MCF 10A (cell line): ENCODE data around the gene PPP2R2B. TPM values are rescaled to one million over a fixed set of nuclear protein-coding genes. Genes with fewer than 3 reads are reported as not detected.

Source experiments
- BruUV-seq: library from RNA; stranded (reverse); fragments of 400-500 nt; replicated peaks from 2 replicates; lab custom pipeline; 2021; lab: Mats Ljungman, UMichigan
- CTCF ChIA-PET: fragments of 300-600 bp; sonication (Branson Sonifier 250); formaldehyde crosslinking; extraction: SDS; loops from one replicate; lab custom pipeline; 2021; ENCODE audit warnings: antibody characterized with exemption, inconsistent platforms; lab: Yijun Ruan, JAX
- POLR2A ChIA-PET: fragments of 300-600, 350-650 bp; sonication (Branson Sonifier 250); formaldehyde crosslinking; extraction: SDS; loops from one replicate; lab custom pipeline; 2020; ENCODE audit warnings: antibody characterized with exemption, inconsistent platforms; lab: Yijun Ruan, JAX
- DNase-seq: peaks from one replicate; pipeline ENCODE4 v3.0.0-alpha.2; 2018; ENCODE audit not compliant: unreplicated experiment
- H3K27ac Mint-ChIP-seq: one replicate; pipeline ENCODE4 v1.8.0; 2022; ENCODE audit warnings: mild to moderate bottlenecking, low read depth, mixed read lengths; ENCODE audit not compliant: unreplicated experiment
- H3K27me3 Mint-ChIP-seq: one replicate; pipeline ENCODE4 v1.8.0; 2022; ENCODE audit warnings: mixed read lengths; ENCODE audit not compliant: insufficient read depth, unreplicated experiment
- H3K36me3 Mint-ChIP-seq: one replicate; pipeline ENCODE4 v1.8.0; 2022; ENCODE audit warnings: mild to moderate bottlenecking, moderate library complexity, mixed read lengths; ENCODE audit not compliant: insufficient read depth, unreplicated experiment
- H3K4me1 Mint-ChIP-seq: one replicate; pipeline ENCODE4 v1.8.0; 2022; ENCODE audit warnings: mixed read lengths; ENCODE audit not compliant: insufficient read depth, unreplicated experiment
- H3K4me3 Mint-ChIP-seq: one replicate; pipeline ENCODE4 v1.8.0; 2022; ENCODE audit warnings: mild to moderate bottlenecking, moderate library complexity, mixed read lengths; ENCODE audit not compliant: unreplicated experiment
- H3K9me3 Mint-ChIP-seq: one replicate; pipeline ENCODE4 v1.8.0; 2022; ENCODE audit warnings: mixed read lengths; ENCODE audit not compliant: unreplicated experiment
- CTCF ChIP-seq: fragments of 200-600 bp; IDR thresholded peaks from one replicate; pipeline ENCODE4 v1.8.0; 2022; ENCODE audit warnings: antibody characterized with exemption, mild to moderate bottlenecking; ENCODE audit not compliant: unreplicated experiment
- intact Hi-C: fragments of 100-400 bp; cut with micrococcal nuclease; formaldehyde crosslinking; loops from 2 replicates; pipeline ENCODE4 v1.14.1; 2022
- total RNA-seq: library from RNA; stranded (reverse); gene quantifications from 2 replicates; pipeline ENCODE4 v1.2.3, GENCODE V29; 2022

Gene PPP2R2B
- total RNA-seq, 1 experiment from 2014 or later: 0.54 TPM

GRCh38 chr5:146703899-146704298 lies 174.7 kb downstream of the PPP2R2B start:
- no peaks in the 10 kb centered on the region for H3K27me3 Mint-ChIP-seq
- ChIA-PET POLR2A (interaction anchor here (1.2 to 1.4 kb wide), 3 partner anchors 18 to 33 kb away, joined by 4 read pairs; no protein-coding TSS in a partner anchor), CTCF (no interaction called here)
- peaks cover 8% of the 10 kb centered on the region for H3K9me3 Mint-ChIP-seq
- no peak overlapping the region for H3K27ac Mint-ChIP-seq
- TF ChIP-seq CTCF: no peak
- peak; percentile 42 for DNase-seq
- no peak overlapping the region for H3K4me3 Mint-ChIP-seq
- no peaks in the 10 kb centered on the region for H3K36me3 Mint-ChIP-seq
- peaks cover 8% of the 10 kb centered on the region for H3K4me1 Mint-ChIP-seq
- BruUV-seq: no TSS peak
- intact Hi-C loops: no loop called here

GRCh38 chr5:146703499-146703898 lies 175.1 kb downstream of the PPP2R2B start:
- no peaks in the 10 kb centered on the region for H3K27me3 Mint-ChIP-seq
- CTCF ChIA-PET: interaction anchor here (0.7 kb wide), 1 partner anchor 112 kb away, joined by 4 read pairs; no protein-coding TSS in a partner anchor
- no peak for TF ChIP-seq CTCF
- POLR2A ChIA-PET: interaction anchor here (0.7 to 1.4 kb wide), 4 partner anchors 18 to 40 kb away, joined by 3 to 4 read pairs (median 4); no protein-coding TSS in a partner anchor
- peaks cover 8% of the 10 kb centered on the region for H3K9me3 Mint-ChIP-seq
- H3K27ac Mint-ChIP-seq: no peak overlapping the region
- H3K4me3 Mint-ChIP-seq: no peak overlapping the region
- no peaks in the 10 kb centered on the region for H3K36me3 Mint-ChIP-seq
- intact Hi-C loops: no loop called here
- peak; percentile 11 for DNase-seq
- no TSS peak for BruUV-seq
- H3K4me1 Mint-ChIP-seq: peaks cover 8% of the 10 kb centered on the region

GRCh38 chr5:146699664-146700418 lies 178.7 kb downstream of the PPP2R2B start:
- no peaks in the 10 kb centered on the region for H3K27me3 Mint-ChIP-seq
- BruUV-seq: no TSS peak
- no peaks in the 10 kb centered on the region for H3K36me3 Mint-ChIP-seq
- no peak for TF ChIP-seq CTCF
- H3K9me3 Mint-ChIP-seq: no peaks in the 10 kb centered on the region
- H3K4me3 Mint-ChIP-seq: no peak overlapping the region
- intact Hi-C loops: no loop called here
- ChIA-PET CTCF (interaction anchor here (0.7 to 2.1 kb wide), 5 partner anchors 12 to 1160 kb away, joined by 3 to 5 read pairs (median 3); no protein-coding TSS in a partner anchor), POLR2A (interaction anchor here (1.4 kb wide), 1 partner anchor 9 kb away, joined by 3 read pairs; no protein-coding TSS in a partner anchor)
- H3K27ac Mint-ChIP-seq: no peak overlapping the region
- no peak for DNase-seq
- peaks cover 8% of the 10 kb centered on the region for H3K4me1 Mint-ChIP-seq

GRCh38 chr5:146699138-146699537 lies 179.4 kb downstream of the PPP2R2B start:
- peaks cover 7% of the 10 kb centered on the region for H3K4me1 Mint-ChIP-seq
- ChIA-PET POLR2A (interaction anchor here (0.6 to 1.4 kb wide), 2 partner anchors 9 to 195 kb away, joined by 3 read pairs; no protein-coding TSS in a partner anchor), CTCF (interaction anchor here (0.7 to 2.1 kb wide), 6 partner anchors 11 to 1160 kb away, joined by 3 to 5 read pairs (median 3); no protein-coding TSS in a partner anchor)
- intact Hi-C loops: no loop called here
- H3K9me3 Mint-ChIP-seq: no peaks in the 10 kb centered on the region
- H3K4me3 Mint-ChIP-seq: no peak overlapping the region
- no peaks in the 10 kb centered on the region for H3K36me3 Mint-ChIP-seq
- no peak overlapping the region for H3K27ac Mint-ChIP-seq
- no peaks in the 10 kb centered on the region for H3K27me3 Mint-ChIP-seq
- no peak for DNase-seq
- no TSS peak for BruUV-seq
- TF ChIP-seq CTCF: no peak
